Stimulated activated CD4-positive, alpha-beta T cell treated with anti-CD3 and anti-CD28 coated beads, Interleukin-12 subunit alpha, Interleukin-12 subunit beta, amount 100 ng/mL, for 24 hours (primary cell): ENCODE measurements around the gene FAM107A.

Source experiments
- DNase-seq, 2 experiments: peaks; one replicate each; pipeline ENCODE4 v3.0.0-alpha.2; 2020; ENCODE audit warnings: low read depth in 2 of 2

FAM107A gene

GRCh38 chr3:58577269-58577821 lies at the start of gene FAM107A:
Gene FAM107A, minus strand, starts transcription at chr3:58577391. Its CDS starts 7,531 bp downstream, at chr3:58569860.
- DNase-seq, result no peak

- DNase-seq, result no peak
These were observed 48.1 kb upstream of the FAM107A start for GRCh38 chr3:58625196-58625824.

GRCh38 chr3:58624550-58624949 lies 47.4 kb upstream of the FAM107A start:
- DNase-seq, result no peak

GRCh38 chr3:58623961-58624360 lies 46.8 kb upstream of the FAM107A start:
- no peak for DNase-seq

- DNase-seq, result no peak
These were observed 46.3 kb upstream of the FAM107A start for GRCh38 chr3:58623478-58623877.

- no peak for DNase-seq
These were observed 45.7 kb upstream of the FAM107A start for GRCh38 chr3:58622892-58623291.

- no peak for DNase-seq
These were observed 45.2 kb upstream of the FAM107A start for GRCh38 chr3:58622436-58622835.

GRCh38 chr3:58621086-58621830 lies 44.1 kb upstream of the FAM107A start:
- no peak for DNase-seq

GRCh38 chr3:58620421-58620820 lies 43.2 kb upstream of the FAM107A start:
- DNase-seq, result no peak

GRCh38 chr3:58617338-58617761 lies 40.2 kb upstream of the FAM107A start:
- no peak for DNase-seq

GRCh38 chr3:58613236-58614132 lies 36.3 kb upstream of the FAM107A start:
- no peak for DNase-seq

GRCh38 chr3:58612830-58613229 lies 35.6 kb upstream of the FAM107A start:
- DNase-seq, result no peak

GRCh38 chr3:58609990-58610389 lies 32.8 kb upstream of the FAM107A start:
- no peak for DNase-seq

GRCh38 chr3:58608648-58609047 lies 31.5 kb upstream of the FAM107A start:
- DNase-seq, result no peak

GRCh38 chr3:58607816-58608215 lies 30.6 kb upstream of the FAM107A start:
- no peak for DNase-seq

GRCh38 chr3:58606693-58607092 lies 29.5 kb upstream of the FAM107A start:
- no peak for DNase-seq

- no peak for DNase-seq
These were observed 26.8 kb upstream of the FAM107A start for GRCh38 chr3:58604031-58604430.

GRCh38 chr3:58603606-58604005 lies 26.4 kb upstream of the FAM107A start:
- no peak for DNase-seq

GRCh38 chr3:58597770-58598310 lies 20.6 kb upstream of the FAM107A start:
- no peak for DNase-seq

- no peak for DNase-seq
These were observed 19.8 kb upstream of the FAM107A start for GRCh38 chr3:58596834-58597518.

- DNase-seq, result no peak
These were observed 16.9 kb upstream of the FAM107A start for GRCh38 chr3:58594117-58594516.
